Esophagus squamous epithelium (tissue), 5 donors: ENCODE data around the gene DCAF10. TPM values are rescaled to one million over a fixed set of nuclear protein-coding genes. Genes with fewer than 3 reads are reported as not detected.
"Not testable (repeated sequence)": the region's sequence is repeated elsewhere in the genome, so short reads cannot be mapped to it uniquely, and the experiment has no call there.

Experiments used
- DNase-seq: peaks from one replicate; lab custom pipeline; 2025; lab: John Stamatoyannopoulos, UW
- H3K27ac ChIP-seq, 4 donors: fragments of 200-600 bp; sonication (generic); one replicate each; pipeline ENCODE4 v1.5.1; 2016 to 2019; ENCODE audit warnings: mild to moderate bottlenecking in 1 of 4
- H3K27me3 ChIP-seq, 4 donors: fragments of 200-600 bp; sonication (generic); 1 replicate in 3 of 4; 2 replicates in 1 of 4; pipeline versions ENCODE4 v1.5.1 to v1.6.0; 2017 to 2021; ENCODE audit warnings: antibody characterized with exemption in 1 of 4
- H3K36me3 ChIP-seq, 3 donors: fragments of 200-600 bp; sonication (generic); one replicate each; pipeline ENCODE4 v1.5.1; 2016 to 2019
- H3K4me1 ChIP-seq, 3 donors: fragments of 200-600 bp; sonication (generic); one replicate each; pipeline ENCODE4 v1.5.1; 2017 to 2019
- H3K4me3 ChIP-seq, 4 donors: fragments of 200-600 bp; sonication (generic); 1 replicate in 3 of 4; 2 replicates in 1 of 4; pipeline ENCODE4 v1.5.1; 2016 to 2019; ENCODE audit warnings: mild to moderate bottlenecking in 2 of 4, moderate library complexity in 1 of 4
- H3K9me3 ChIP-seq, 3 donors: fragments of 200-600 bp; sonication (generic); one replicate each; pipeline ENCODE4 v1.5.1; 2016 to 2019
- POLR2A ChIP-seq, 4 donors: fragments of 450-650 bp; IDR thresholded peaks; one replicate each; pipeline ENCODE4 v1.6.1; 2017; ENCODE audit warnings: antibody characterized with exemption in 4 of 4, mild to moderate bottlenecking in 4 of 4, moderate library complexity in 3 of 4
- WGBS, 2 donors: methylation state at CpG; one replicate each; pipeline ENCODE4 v1.1.5; 2018; 5-methylcytosine and 5-hydroxymethylcytosine counted together
- intact Hi-C: fragments of 100-400 bp; cut with DNase I; formaldehyde crosslinking; loops from one replicate; pipeline ENCODE4 v1.15.0; 2022
- total RNA-seq, 4 donors: library from RNA; depleted of rRNA; stranded (reverse); fragments of >200 nt; gene quantifications; one replicate each; pipeline ENCODE4 v1.1.0, GENCODE V29; 2016
- TF ChIP-seq, protein P1 (sequence below), 6 experiments: fragments of 450-650 bp in 4 of 6; fragments of 200-600 bp in 2 of 6; sonication (generic) in 2 of 6; IDR thresholded peaks; one replicate each; pipeline ENCODE4 v1.5.1; 2016 to 2019; ENCODE audit warnings: antibody characterized with exemption in 6 of 6, mild to moderate bottlenecking in 4 of 6, moderate library complexity in 4 of 6
- donor health status: DM: yes; HTN: yes; CAD: no.

The DCAF10 gene
- total RNA-seq, 4 donors from 2014 or later: 12.0 to 22.9 (median 17.6) TPM

DNA sequence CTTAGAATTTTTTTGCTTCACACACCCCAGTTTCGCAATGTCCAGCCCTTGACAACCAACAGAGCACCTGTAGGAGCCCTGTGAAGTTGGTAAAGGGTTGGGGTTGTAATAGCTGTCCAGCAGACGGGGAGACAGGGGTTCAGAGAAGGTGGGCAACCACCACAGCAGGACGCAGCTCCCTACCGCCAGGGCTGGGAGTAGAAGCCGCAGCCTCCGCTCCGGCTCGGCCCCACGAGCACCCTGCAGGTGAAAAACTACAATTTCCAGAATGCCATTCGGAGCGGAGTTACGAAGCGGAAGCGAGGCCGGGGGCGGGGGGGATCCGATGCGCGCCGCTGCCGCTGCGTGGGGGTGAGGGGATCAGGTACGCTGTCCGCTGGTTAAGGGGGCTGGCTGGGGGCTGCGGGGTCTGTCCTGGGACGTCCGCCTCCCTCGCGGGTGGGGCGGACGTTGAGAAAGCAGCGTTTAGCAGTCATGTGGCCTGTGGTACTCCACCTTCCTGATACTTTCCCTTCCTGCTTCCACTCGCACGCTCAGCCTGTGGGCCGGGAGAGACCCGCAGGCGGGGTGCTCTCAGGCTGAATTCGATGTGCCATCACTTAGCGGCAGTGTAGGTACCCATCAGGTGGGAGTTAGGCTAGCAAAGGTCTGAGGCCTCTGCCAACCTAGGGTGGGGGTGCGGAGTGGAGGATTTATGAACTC is 47.0 kb upstream of the DCAF10 start, which contains the start of gene TRMT10B:
TSS of gene TRMT10B (plus strand) at position 317 of the 702 bp plus-strand sequence. CDS start 8,127 bp downstream, outside the sequence.
- WGBS, 2 donors: 4 to 28% methylated on average over 3 to 24 of the region's 40 CpGs
- TF ChIP-seq POLR2A (IDR thresholded peaks at IDR 0.05): peak in 1 of 4 donors; percentile 30
- TF ChIP-seq, protein P1, sequence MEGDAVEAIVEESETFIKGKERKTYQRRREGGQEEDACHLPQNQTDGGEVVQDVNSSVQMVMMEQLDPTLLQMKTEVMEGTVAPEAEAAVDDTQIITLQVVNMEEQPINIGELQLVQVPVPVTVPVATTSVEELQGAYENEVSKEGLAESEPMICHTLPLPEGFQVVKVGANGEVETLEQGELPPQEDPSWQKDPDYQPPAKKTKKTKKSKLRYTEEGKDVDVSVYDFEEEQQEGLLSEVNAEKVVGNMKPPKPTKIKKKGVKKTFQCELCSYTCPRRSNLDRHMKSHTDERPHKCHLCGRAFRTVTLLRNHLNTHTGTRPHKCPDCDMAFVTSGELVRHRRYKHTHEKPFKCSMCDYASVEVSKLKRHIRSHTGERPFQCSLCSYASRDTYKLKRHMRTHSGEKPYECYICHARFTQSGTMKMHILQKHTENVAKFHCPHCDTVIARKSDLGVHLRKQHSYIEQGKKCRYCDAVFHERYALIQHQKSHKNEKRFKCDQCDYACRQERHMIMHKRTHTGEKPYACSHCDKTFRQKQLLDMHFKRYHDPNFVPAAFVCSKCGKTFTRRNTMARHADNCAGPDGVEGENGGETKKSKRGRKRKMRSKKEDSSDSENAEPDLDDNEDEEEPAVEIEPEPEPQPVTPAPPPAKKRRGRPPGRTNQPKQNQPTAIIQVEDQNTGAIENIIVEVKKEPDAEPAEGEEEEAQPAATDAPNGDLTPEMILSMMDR (IDR thresholded peaks at IDR 0.05): peak in 2 of 6 experiments; percentile 10 to 36
- DNase-seq: no peak
- Histone ChIP-seq H3K36me3 (peaks cover 0 to 4% (median 0%) of the 10 kb centered on the region in 3 donors), H3K27me3 (no peaks in the 10 kb centered on the region), H3K9me3 (no peaks in the 10 kb centered on the region), H3K4me1 (peaks cover 4 to 22% (median 6%) of the 10 kb centered on the region in 3 donors), H3K27ac (peak within 1 kb of the TSS; percentile 87 to 94 (median 91)), H3K4me3 (peak within 1 kb of the TSS; percentile 62 to 88 (median 84))
- intact Hi-C loops: no loop called here

DNA sequence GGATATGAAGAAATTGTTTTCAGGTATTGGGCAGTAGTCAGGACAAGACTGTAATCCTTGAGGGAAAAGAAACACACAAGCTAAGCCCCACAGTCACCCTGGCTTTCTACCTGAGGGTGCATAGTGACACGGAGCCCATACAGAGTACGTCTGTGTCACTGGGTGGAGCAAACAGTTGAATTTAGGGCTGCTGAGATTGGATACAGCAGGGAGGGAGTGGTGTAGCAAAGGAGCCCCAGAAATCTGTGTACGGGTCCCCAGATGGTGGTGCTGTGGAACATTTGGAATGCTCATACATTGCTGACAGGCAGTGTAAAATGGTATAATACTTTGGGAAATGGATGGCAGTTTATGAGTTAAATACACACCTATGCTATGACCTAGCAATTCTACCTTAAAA is 41.9 kb upstream of the DCAF10 start:
- Histone ChIP-seq H3K36me3 (peaks cover 0 to 12% (median 0%) of the 10 kb centered on the region in 3 donors), H3K27me3 (no peaks in the 10 kb centered on the region), H3K4me3 (no peak overlapping the region), H3K9me3 (no peaks in the 10 kb centered on the region), H3K4me1 (peaks cover 0 to 18% (median 6%) of the 10 kb centered on the region in 3 donors), H3K27ac (no peak overlapping the region)
- WGBS, 2 donors: 60 to 79% methylated on average over 3 of the region's 3 CpGs
- TF ChIP-seq POLR2A (IDR thresholded peaks at IDR 0.05): no peak
- TF ChIP-seq, protein P1 (IDR thresholded peaks at IDR 0.05): no peak
- DNase-seq: no peak
- intact Hi-C loops: no loop called here

DNA sequence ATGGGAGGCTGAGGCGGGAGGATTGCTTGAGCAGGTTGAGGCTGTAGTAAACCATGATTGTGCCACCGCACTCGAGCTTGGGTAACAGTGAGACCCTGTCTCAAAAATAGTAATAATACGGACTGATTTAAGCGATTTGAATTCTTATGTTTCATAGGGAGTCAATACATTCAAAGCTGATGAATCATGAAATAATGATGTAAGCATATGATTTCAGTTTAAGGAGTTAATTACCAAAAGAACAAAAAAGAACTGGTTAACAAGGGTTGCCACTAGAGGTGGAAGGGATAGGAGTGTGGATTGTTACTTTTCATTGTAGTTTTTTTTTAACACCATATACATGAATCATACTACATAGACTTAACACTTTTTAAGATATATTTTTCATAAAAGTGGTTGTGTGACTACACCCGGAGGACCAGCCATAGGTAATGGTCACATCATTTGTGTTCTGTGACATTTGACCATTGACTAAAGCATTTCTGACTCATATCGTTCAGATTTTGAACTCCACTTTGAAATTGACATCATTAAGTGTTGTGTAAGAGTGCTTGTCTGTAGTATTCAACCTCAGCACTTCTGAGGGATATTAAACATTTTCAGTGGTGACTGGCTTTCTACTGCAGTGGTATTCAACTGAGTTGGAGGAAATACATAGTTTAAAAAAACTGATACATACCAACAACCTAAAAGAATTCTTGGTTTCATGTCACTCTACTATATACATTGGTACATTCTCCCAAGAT is 40.0 kb upstream of the DCAF10 start:
- intact Hi-C loops: no loop called here
- WGBS, 2 donors: 84 to 86% methylated on average over 7 of the region's 7 CpGs
- Histone ChIP-seq H3K4me3 (no peak overlapping the region), H3K9me3 (no peaks in the 10 kb centered on the region), H3K27me3 (no peaks in the 10 kb centered on the region), H3K4me1 (peaks cover 0 to 3% (median 0%) of the 10 kb centered on the region in 3 donors), H3K36me3 (peaks cover 0 to 23% (median 0%) of the 10 kb centered on the region in 3 donors), H3K27ac (no peak overlapping the region)
- no peak for DNase-seq
- no peak for TF ChIP-seq POLR2A (IDR thresholded peaks at IDR 0.05)
- TF ChIP-seq, protein P1 (IDR thresholded peaks at IDR 0.05): no peak

DNA sequence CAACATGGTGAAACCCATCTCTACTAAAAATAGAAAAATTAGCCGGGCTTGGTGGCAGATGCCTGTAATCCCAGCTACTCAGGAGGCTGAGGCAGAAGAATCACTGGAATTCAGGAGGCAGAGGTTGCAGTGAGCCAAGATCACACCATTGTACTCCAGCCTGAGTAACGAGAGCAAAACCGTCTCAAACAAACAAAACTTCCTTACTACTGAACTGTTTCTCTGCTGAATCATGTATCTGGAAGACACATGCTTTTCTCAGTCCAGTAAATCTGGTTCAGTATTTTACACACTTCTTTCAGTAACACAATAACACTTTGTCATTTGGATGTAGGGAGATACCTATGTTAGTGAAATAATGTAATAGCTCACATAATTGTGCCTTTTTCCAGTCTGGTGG is 39.1 kb upstream of the DCAF10 start:
- intact Hi-C loops: no loop called here
- TF ChIP-seq, protein P1 (IDR thresholded peaks at IDR 0.05): no peak
- no peak for TF ChIP-seq POLR2A (IDR thresholded peaks at IDR 0.05)
- H3K9me3 ChIP-seq: no peaks in the 10 kb centered on the region
- H3K4me3 ChIP-seq: no peak overlapping the region
- H3K27ac ChIP-seq: no peak overlapping the region
- H3K4me1 ChIP-seq: peaks cover 0 to 3% (median 0%) of the 10 kb centered on the region in 3 donors
- H3K36me3 ChIP-seq: peaks cover 0 to 23% (median 0%) of the 10 kb centered on the region in 3 donors
- DNase-seq: no peak
- H3K27me3 ChIP-seq: no peaks in the 10 kb centered on the region
- 43 to 66% methylated on average over 3 of the region's 3 CpGs for WGBS, 2 donors

DNA sequence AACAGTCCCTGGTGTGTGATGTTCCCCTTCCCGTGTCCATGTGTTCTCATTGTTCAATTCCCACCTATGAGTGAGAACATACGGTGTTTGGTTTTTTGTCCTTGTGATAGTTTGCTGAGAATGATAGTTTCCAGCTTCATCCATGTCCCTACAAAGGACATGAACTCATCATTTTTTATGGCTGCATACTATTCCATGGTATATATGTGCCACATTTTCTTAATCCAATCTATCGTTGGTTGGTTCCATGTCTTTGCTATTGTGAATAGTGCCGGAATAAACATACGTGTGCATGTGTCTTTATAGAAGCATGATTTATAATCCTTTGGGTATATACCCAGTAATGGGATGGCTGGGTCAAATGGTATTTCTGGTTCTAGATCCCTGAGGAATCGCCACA is 35.3 kb upstream of the DCAF10 start:
- peaks cover 0 to 37% (median 0%) of the 10 kb centered on the region in 3 donors for H3K36me3 ChIP-seq
- 76 to 96% methylated on average over 5 to 6 of the region's 6 CpGs for WGBS, 2 donors
- intact Hi-C loops, H3K27me3 ChIP-seq, H3K9me3 ChIP-seq, DNase-seq, H3K27ac ChIP-seq, H3K4me1 ChIP-seq, H3K4me3 ChIP-seq: not testable (repeated sequence)
